Activated CD8-positive, alpha-beta memory T cell treated with anti-CD3 and anti-CD28 coated beads, Interleukin-2, amount 50 U/mL, for 4 hours (primary cell): ENCODE data around the gene ECPAS.
"Not testable (repeated sequence)": the region's sequence is repeated elsewhere in the genome, so short reads cannot be mapped to it uniquely, and the experiment has no call there.

ENCODE experiments used
- DNase-seq: peaks from one replicate; pipeline ENCODE4 v3.0.0-alpha.2; 2020

Gene ECPAS

DNA sequence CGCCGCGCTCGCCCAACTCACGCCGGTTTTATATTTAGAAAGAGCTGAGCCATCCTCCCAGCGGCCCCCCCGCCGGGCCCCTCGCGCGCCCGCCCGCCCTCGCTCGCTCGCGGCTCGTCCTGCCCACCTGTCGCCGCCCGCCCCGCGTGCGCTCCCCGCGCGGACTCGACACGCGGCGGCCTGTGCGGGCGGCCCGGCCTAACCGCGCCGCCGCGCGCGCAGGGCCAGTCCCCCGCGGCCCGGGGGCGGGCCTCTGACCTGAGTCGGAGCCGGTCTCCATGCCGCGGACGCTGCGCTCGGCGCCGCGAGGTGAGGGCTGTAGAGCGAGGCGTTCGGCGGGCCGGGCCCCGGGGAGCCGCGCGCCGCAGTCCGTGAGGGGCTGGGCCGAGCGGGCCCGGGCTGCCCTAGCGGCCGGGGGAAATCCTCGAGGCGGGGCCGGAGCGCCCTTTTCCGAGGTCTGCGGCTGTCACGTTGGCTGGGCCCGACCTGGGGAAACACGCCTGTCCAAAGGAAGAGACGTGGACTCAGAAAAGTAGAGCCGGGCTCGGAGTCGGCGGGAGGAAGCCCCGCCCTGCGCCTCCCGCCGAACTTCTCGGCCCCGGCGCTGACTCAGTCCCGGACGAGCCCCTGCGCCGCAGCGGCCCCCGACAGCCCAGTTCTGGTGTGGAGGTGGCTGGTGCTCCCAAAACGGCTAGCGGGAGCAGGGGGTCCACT, at the start of gene ECPAS:
TSS of gene ECPAS (minus strand) at position 526 of the 714 bp plus-strand sequence. CDS start 11,465 bp downstream, outside the sequence.
- DNase-seq = peak; percentile 72

DNA sequence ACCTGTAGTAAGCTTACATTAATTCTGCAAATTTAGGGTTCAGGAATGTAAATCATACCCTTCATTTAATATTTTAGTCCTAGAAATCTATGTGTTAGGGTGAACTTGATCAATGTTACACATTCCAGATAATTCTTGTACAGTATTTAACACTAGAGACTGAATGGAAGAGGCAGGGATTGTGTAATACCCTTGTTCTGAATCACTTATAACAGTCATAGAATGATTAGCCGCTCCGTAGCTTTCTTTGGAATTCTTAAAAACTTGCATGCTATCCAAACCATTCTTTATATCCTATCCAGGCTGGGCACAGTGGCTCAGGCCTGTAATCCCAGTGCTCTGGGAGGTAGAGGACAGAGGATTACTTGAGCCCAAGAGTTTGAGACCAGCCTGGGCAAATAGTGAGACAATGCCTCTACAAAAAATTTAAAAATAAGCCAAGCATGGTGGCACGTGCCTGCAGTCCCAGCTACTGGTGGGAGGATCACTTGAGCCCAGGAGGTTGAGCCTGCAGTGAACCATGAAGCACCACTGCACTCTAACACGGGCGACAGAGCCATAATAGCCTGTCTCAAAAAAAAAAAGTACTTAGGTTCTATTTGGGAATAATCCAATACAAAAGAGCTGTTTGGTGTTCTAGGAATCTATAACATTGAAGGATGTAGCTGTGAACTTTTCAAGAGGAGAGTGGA, 49.1 kb upstream of the ECPAS start:
- no peak for DNase-seq

GRCh38 chr9:111531716-111532115, 47.5 kb upstream of the ECPAS start:
- DNase-seq = no peak

- no peak for DNase-seq
Observed at GRCh38 chr9:111529787-111530186, 45.6 kb upstream of the ECPAS start.

DNA sequence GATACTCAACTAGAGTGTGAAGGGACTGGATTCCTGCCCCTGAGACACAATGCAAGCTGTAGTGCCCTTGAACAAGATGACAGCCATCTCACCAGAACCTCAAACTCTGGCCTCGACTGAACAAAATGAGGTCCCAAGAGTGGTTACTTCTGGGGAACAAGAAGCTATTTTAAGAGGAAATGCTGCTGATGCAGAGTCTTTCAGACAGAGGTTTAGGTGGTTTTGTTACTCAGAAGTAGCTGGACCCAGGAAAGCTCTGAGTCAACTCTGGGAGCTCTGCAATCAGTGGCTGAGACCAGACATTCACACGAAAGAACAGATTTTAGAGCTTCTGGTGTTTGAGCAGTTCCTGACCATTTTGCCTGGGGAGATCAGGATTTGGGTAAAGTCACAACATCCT, 43.2 kb upstream of the ECPAS start:
- DNase-seq = no peak

DNA sequence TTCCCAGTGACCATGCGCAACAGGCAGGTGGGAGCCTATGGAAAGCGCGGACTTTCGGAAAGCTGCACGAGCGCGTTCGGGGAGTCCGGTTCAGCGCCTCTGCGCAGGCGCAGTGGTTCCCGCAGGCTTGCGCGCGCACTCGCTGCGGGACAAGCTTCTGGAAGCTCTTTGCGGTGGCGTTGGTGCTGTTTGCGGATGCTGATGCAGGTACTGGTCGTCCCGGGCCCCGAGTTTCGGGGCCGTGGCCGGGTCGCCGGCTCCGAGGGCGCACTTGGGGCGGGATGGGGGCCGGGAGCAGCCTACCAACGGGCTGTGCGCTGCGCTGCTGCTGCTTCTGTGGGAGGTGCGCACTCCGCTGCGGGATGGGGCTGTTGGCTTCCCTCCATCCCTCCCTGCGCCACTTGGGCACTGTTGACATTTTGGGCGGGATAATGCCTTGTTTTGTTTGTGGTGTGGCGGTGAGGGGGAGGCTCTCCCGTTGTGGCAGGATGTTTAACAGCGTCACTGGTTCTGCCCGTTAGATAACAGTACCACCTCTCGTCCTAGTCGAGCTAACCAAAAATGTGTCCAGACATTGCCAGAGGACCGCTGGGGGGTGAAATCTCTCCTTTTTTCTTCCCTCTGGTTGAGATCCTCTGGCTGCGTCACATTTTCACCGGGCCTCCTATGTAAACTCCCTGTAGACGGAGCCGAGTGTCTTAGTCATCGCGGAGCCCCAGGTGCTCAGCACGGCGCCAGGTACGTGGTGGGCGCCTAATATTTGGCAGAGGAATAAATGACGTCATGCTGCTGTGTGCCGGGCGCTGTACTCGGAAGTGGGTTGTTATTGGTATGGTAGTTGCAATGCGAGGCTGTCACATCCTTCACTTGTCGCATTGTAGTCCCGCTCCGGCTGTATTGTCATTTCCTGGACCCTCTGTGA, 41.1 kb upstream of the ECPAS start, which contains the start of gene ZNF483:
TSS of gene ZNF483 (plus strand) at position 124 of the 922 bp plus-strand sequence. CDS start 2,217 bp downstream, outside the sequence.
- peak; percentile 73 for DNase-seq

GRCh38 chr9:111524731-111525055, 40.5 kb upstream of the ECPAS start:
- no peak for DNase-seq

DNA sequence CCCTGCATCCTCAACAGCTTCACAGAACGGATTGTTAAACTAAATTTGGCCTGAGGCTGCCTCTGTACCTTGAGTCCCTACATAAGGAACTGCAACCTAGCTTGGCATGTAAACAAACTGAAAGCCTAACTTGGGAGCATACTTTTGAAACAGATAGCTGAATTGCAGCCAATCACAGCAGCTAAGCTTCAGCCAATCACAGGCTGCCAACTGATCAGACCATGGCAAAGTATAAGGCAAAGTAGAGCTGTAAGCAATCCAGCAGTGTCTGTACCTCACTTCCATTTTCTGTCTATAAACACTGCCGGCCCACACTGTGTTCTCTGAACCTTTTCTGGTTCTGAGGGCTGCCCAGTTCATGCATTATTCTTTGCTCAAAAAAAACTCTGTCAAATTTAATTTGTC, 31.9 kb upstream of the ECPAS start:
- no peak for DNase-seq

DNA sequence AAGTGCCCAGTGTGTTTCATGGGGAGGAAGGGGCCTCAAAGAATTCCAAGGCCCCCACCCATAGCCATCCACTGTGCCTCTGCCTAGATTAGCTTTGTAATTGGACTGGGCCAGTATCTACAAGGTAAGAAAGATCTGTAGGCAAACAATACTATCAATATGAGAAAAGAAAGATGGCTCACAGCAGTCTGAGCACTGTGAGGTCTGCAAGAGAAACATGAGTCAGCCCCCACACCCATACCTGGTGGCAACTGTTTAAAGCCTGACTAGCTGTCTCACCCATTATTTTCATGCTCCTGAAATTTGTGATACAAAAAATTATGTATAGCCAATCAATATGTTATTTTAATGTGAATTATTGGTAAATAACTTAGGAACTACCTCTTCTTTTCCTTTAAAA, 30.8 kb upstream of the ECPAS start:
- no peak for DNase-seq

- DNase-seq = not testable (repeated sequence)
Observed at GRCh38 chr9:111511581-111511980, 27.4 kb upstream of the ECPAS start.

DNA sequence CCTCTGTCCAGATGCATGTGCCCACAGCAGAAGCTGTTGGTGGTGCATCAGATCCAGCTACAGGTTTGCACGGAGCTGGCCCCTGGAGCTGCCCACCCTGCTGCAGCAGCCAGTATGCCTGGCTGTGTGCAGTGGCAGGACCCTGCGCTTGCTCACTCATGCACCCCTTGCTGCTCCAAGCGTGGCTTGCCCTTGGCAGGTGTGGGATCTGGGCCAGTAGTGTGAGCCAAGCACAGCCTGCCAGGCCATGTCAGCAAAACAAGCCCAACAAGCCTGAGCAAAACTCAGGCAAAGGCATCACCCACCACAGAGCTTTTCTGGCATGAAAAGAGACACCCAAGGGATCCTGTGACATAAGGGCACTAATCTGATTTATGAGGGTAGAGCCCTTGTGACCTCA, 18.3 kb upstream of the ECPAS start:
- no peak for DNase-seq

DNA sequence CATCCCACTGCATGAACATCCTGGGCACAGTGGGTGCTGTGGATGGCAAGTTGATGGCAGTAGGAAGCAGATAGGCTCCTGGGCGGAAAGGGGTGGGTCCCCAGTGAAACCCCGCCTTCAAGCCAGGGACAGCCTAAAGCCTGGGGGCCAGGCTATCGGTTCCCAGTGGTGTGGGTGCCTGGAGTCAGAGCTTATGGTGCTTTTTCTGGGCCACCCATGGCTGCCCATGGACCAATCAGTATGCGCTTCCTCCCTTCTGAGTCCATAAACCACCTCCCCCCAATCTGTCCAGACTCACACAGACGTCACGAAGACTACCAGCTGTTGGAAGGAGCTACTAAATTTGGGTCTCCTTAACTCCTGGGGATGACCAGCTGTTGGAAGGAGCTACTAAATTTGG, 17.5 kb upstream of the ECPAS start:
- no peak for DNase-seq

DNA sequence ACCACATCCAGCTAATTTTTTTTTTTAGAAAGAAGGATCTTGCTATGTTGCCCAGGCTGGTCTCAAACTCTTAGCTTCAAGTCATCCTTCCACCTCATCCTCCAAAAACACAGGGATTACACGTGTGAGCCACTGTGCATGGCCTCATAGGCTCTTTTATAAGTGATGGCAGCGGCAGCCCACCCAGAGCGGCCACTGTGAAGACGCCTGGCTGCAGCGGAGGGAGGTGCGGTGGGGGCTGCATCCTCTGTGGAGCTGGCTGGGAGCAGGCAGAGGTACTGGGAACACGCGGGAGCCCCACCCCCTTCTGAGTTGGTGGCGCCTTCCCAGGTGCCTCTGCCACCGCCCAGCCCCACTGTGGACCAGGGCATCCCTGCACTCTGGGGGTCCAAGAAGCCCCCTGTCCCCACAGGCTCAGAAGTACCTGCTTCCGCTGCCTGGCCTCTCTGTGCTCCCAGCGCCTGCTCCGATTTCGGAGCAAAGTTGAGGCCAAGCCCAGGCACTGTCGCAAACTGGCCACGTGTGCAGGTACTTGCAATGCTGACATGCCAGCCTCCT, 16.9 kb upstream of the ECPAS start:
- DNase-seq = no peak

- DNase-seq = not testable (repeated sequence)
Observed at GRCh38 chr9:111497196-111497595, 13.0 kb upstream of the ECPAS start.

GRCh38 chr9:111484572-111484894, 350 bp upstream of the ECPAS start:
- DNase-seq = no peak

DNA sequence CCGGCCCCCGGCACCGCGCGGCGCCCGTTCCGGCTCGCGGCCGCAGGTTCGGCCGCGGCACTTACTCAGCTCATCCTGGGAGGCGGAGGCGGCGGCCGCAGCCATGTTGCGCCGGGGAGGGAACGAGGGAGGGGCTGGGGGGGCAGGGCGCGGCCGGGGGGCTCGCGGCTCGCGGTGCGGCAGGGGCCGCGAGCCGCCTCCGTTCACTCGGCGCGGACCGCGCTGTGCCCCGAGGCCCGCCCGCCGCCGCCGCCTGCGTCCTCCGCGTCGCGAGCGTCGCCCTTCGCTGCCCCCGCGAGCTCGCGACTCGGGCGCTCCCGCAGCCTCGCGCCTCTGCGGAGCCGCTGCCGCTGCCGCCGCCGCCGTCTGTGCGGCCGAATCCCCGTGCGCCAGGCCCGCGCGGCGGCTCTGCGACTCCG, 735 bp downstream of the ECPAS start:
- peak; percentile 60 for DNase-seq

GRCh38 chr9:111482694-111483438, 1.3 kb downstream of the ECPAS start:
- DNase-seq = peak; percentile 65

DNA sequence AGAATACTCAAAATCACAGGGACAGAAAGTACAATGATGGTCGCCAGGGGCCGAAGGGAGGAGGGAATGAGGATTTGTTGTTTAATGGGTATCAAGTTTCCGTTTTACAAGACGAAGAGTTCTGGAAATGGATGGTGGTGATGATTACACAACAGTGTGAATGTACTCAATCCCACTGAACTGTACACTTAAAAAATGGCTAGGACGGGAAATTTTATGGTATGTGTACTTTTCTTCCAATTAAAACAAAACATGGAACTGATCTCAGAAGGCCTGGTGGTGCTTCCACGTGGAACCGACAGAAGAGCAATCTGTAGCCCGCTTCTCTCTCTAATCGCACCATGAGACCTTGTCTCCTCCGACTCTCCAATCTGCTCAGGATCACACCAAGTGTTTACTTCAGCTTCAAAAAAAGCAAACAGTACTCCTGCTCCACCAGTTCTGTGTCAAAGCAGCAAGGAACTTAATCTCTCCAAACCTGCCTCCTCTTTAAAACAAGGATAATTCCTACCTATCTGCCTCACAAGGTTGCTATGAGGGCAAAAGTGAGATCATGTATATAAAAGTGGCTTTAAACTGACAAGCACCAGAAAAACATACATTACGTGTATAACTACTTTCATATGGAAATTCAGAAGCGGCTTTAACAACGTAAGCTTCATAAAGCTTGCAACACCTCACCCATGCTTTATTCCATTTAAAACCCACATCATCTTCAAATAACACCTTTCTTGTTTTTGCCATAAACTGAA, 2.1 kb downstream of the ECPAS start:
- no peak for DNase-seq

GRCh38 chr9:111477677-111478076, 6.5 kb downstream of the ECPAS start:
- no peak for DNase-seq

DNA sequence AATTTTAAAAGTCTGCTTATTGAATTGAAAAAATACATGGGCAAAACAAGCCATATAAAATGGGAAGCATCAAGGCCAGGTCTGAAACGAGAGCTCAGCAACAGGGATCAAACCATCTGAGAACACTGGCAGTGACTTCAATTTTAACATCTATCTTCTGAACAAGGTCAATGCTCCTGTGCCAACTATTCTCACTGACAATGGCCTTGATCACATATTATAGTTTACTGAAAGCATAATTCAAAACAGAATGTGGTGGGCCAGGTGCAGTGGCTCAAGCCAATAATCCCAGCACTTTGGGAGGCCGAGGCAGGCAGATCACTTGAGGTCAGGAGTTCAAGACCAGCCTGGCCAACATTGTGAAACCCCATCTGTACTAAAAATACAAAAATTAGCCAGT, 9.0 kb downstream of the ECPAS start:
- no peak for DNase-seq

DNA sequence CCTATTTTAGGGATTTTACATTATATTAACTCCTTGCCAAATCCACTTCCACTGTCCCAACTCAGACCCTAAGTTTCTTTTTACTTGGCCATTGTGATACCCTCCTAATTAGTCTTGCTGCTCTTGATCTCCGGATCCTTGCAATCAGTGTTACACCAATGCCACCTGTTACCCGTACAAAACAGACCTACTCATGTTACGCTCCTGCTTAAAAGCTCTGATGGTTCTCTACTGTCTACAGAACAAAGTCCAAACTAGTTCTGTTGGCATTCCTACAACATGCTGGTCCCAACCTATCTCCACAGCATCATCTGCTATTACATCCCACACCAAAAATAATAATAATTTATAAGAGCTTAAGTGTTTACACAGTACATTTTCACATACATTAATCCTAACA, 9.8 kb downstream of the ECPAS start:
- DNase-seq = no peak
